GM21528 (cell line): ENCODE data around the gene WDR18.
"Not testable (repeated sequence)": the region's sequence is repeated elsewhere in the genome, so short reads cannot be mapped to it uniquely, and the experiment has no call there.

Source experiments
- ATAC-seq: cut with Tn5 transposase; IDR thresholded peaks from one replicate; pipeline ENCODE4 v1.9.1; 2021; ENCODE audit warnings: mild to moderate bottlenecking, moderate library complexity; ENCODE audit not compliant: unreplicated experiment, low FRiP score

The WDR18 gene

DNA sequence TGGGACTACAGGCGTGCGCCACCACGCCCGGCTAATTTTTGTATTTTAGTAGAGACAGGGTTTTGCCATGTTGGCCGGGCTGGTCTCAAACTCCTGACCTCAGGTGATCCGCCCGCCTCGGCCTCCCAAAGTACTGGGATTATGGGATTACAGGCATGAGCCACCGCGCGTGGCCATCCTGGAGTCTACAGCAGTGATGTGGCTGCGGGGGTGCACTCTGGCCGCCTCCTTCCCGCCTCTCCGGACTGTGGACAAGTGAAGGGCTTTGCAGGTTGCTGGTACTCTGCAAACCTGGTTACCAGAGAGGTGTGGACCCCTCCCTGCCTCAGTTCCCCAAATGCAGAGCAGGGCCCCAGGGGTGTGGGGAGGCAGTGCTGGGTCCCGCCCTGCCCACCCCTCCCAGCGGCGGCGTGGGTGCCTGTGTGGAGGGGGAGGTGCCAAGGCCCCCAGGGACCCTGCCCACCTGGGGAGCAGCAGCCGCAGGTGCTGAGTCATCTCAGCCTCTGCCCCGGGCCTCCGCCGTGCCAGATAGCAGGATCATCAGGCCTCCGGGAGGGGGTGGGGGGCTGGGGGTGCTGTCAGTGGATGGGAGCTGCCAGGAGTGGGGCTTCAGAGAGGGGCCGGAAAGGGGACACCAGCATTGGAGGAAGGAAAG is 35.2 kb upstream of the WDR18 start:
- ATAC-seq, result no peak

- no peak for ATAC-seq
Observed at GRCh38 chr19:950352-951066, 33.6 kb upstream of the WDR18 start.

- ATAC-seq, result no peak
Observed at GRCh38 chr19:952049-952679, 32.0 kb upstream of the WDR18 start.

- no peak for ATAC-seq
Observed at GRCh38 chr19:952680-953444, 31.3 kb upstream of the WDR18 start.

DNA sequence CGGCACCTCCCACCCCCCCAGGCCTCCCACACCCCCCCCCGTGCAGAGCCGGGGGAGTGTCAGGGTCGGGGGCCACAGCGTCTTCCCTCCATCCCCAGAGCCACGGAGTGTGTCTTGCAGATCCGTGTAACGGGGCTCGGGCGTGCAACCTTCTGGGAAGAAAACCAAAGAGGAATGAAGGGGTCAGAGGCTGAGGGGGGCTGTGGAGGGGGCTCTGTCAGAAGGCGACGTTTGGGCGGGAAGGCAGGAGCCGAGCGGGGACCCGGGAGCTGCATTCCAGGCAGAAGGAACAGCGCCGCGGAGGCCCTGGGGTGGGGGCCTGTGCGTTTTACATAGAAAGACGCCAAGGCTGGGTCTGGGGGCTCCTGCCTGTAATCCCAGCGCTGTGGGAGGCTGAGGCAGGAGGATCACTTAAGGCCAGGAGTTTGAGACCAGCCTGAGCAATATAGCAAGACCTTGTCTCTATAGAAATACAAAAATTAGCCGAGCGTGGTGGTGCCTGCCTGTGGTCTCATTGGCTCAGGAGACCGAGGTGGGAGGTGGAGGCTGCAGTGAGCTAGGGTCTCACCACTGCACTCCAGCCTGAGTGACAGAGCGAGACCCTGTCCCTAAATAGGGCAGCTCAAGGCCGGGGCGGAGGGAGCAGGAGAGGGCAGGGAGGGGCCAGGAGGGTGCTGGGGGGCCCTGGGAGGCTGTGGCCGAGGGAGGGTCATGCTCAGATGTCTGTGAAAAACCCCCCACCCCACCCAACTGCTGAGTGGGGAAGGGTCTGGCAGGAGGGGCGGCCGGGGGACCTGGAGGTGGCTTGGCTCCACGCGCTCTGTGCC is 30.5 kb upstream of the WDR18 start:
- no peak for ATAC-seq

DNA sequence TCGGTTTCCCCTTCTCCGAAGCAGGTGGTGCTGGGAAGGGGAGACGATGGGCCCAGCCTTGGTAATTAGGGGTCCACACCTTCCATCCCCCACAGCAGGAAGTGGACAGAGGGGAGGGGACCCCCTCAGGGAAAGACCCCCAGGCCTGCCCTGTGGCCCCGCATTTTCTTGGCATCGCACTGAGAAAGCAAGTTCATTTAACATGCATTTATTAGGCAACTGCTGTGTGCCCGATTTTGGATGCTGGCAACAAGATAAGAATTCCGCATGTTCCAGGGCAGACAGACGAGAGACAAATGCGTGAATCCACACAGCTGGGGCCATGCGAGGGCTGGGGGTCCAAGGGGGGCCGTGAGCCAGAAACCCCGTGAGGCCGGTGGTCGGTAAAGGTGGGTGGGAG is 29.9 kb upstream of the WDR18 start:
- no peak for ATAC-seq

DNA sequence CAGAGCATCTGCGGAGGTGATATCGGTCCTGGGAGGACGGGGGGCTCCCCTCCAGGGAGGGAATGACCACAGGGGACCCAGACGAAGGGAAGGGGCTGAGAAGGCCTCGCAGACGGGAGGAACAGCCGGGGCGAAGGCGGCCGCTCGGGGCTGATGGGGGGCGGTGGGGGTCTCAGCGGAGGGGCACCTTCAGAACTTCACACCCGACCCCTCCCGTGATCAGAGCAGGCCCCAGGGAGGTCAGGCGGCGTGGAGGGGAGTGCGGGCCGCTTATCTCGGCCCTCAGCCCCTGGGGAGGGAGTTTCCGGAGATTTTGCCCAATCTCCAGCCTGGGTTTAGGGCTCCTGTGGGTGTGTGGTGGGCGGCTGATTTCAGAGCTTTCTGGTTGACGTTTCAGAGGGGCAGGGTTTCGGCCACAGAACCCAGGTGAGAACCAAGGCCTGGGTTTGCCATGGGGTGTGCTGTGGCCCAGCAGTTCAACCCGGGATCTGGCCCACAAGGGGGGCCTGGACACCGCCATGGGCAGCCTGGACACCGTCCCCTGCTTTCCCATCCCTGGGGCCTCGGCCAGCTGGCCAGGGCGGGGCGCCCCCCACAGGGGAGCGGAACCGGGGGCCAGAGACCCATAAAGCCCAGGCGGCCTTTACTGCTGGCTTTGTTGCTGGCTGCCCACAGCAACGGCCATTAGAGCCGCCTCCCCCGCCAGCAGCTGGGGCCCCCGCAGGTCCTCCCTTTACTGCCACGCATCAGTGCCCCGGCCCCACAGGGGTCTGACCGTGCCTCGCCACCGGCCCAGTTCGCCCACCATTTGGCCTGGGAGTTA is 29.3 kb upstream of the WDR18 start:
- ATAC-seq, result no peak

GRCh38 chr19:955803-956765 is 28.1 kb upstream of the WDR18 start:
- no peak for ATAC-seq

GRCh38 chr19:956766-957440 is 27.2 kb upstream of the WDR18 start:
- no peak for ATAC-seq

- not testable (repeated sequence) for ATAC-seq
Observed at GRCh38 chr19:957578-957977, 26.6 kb upstream of the WDR18 start.

DNA sequence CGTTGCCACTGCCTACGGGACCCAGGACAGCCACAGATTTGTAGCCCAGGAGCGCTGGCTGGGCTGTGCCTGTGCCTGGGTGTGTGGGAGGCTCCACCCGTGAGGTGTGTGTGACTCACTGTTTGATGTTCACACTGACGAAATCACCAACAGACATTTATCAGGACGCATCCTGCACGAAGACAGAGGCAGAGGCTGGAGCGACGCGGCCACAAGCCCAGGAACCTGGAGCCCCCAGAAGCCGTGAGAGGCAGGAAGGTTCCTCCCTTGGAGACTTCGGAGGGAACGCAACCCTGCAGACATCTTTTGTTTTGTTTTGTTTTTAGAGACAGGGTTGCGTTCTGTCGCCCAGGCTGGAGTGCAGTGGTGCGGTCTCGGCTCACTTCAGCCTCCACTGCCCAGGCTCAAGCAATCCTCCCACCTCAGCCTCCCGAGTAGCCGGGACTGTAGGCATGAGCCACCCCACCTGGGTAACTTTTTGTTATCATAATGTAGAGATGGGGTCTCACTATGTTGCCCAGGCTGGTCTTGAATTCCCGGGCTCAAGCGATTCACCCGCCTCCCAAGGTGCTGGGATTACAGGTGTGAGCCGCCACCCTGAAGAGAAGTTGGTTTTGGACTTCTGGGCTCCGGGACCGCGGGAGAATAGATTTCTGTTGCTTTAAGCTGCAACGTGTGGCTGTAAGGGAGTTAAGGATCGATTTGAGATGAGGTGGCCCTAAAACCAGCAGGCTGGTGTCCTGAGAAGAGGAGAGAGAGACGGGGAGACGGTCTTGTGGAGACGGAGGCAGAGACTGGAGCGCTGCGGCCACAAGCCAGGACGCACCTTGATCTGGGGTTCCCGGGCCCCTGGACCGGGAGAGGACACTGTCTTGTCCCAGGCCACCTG is 24.9 kb upstream of the WDR18 start:
- no peak for ATAC-seq

DNA sequence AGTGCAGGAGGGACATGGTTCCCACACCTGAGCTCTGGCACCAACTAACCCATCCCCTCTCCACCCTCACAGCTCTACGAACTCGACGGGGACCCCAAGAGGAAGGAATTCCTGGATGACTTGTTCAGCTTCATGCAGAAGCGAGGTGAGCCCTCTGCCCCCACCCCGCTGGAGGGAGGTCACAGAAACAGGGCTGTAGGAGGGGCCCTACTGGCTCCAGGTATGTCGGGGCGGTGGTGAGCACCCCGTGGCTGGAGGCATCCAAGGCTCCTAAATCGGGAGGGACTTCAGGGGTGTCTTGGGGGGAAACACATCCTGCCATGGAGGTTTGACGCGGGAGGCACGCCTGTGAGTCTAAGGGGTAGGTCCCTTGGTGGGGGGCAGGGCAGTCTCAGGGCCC is 24.1 kb upstream of the WDR18 start:
- no peak for ATAC-seq

DNA sequence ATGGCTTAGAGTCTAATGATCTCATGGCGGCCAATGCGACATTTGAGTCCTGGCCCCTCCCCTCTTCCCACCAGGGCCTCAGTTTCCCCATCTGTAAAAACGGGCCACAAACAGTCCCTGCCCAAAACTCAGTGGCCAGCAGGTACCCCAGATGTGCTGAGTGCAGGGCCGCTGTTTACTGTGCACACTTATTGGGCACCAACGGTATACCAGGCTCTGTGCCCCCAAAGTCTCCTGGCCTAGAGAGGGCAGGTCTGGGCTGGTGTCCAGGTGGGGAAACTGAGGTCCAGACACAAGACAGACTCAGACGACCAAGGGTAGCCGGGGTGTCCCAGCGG is 23.6 kb upstream of the WDR18 start:
- no peak for ATAC-seq

DNA sequence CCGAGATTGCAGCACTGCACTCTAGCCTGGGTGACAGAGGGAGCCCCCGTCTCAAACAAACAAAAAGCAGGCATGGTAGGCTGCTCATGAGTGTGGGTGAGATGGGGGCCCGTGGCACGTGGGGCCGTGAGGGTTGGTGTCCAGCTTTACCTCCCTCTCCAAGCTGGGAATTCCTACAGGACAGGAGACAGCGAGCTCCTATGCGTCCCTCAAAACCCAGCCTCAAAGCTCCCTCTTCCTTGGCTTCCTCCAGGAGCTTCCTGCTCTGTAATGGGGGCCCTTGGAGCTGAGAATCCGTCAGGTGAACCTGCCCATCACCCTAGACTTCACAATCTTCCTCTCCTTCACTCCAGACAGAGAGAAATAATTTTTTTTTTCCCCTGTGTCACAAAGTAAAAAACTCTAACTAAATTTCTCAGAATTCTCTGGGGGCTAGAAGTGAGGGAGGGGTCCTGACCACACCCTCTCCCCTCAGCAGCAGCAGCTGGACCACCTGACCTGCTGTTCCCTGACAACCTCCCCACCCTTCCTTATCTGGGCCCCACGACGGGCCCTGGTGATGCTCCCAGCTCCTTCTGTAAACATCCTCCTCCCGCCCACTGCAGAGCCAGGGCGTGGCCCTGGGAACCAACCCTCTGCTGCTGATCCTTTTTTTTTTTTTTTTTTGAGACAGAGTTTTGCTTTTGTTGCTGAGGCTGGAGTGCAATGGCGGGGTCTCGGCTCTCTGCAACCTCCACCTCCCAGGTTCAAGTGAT is 22.1 kb upstream of the WDR18 start:
- no peak for ATAC-seq

DNA sequence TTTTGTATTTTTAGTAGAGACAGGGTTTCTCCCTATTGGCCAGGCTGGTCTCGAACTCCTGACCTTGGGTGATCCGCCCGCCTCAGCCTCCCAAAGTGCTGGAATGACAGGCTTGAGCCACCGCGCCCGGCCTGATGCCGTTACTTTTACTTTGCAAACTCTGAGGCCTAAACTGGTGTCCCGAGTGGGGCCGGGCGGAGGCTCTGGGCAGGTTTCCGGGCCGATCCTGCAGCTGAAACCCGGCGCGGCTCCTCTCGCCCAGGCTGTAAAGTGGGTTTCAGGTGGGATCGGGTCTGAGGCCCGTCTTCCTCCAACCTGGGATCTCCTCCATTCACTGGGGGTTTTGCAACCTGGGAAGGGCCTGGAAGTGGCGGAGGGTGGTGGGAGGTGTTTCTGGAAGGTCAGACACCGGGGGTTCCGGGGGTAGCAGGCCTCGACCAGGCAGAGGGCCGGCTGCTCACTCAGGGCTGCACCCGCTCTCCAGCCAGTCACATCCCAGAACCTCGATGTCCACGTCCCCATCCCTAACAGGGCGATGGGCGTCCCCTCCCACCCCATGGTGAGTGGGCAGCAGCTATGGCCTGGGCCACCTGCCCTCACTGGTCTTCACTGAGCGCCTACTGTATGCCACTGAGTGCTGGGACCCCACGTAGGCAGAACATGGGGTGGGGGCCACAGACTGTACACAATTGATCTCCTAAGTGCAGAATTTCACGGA is 21.3 kb upstream of the WDR18 start:
- no peak for ATAC-seq
